Right ventricle myocardium inferior (tissue), 1 donor: ENCODE results near the gene SFT2D3. TPM values are rescaled to one million over a fixed set of nuclear protein-coding genes. Genes with fewer than 3 reads are reported as not detected.
"Not testable (repeated sequence)": the region's sequence is repeated elsewhere in the genome, so short reads cannot be mapped to it uniquely, and the experiment has no call there.

ENCODE experiments used
- ATAC-seq: fragments of 200-7000 bp; cut with Tn5 transposase; one replicate; pipeline ENCODE4 v1.9.1; 2020; ENCODE audit warnings: mild to moderate bottlenecking, moderate library complexity
- DNase-seq: peaks from one replicate; pipeline ENCODE4 v3.0.0; 2021; ENCODE audit errors: missing footprints
- intact Hi-C: fragments of 100-400 bp; cut with DNase I; formaldehyde crosslinking; loops from one replicate; pipeline ENCODE4 v1.11.0; 2022
- total RNA-seq: library from RNA; stranded (reverse); fragmentation: NEBNext Ultra II Directional; extraction: Animal tissue kit (Norgen Biotek cat#: 25700); gene quantifications from one replicate; pipeline ENCODE4 v1.2.1, GENCODE V29; 2021
- donor health status: DM: no; HTN: yes; CAD: no; lungs with severe emphysema.

SFT2D3 gene
- total RNA-seq, 1 donor from 2014 or later = 3.1 TPM

- DNase-seq = no peak
- no peak for ATAC-seq
- intact Hi-C loops = loop anchor here (5.0 kb wide), 1 partner anchor 91 kb away; the partner anchor contains the start of gene WDR33
These were observed 20.1 kb downstream of the SFT2D3 start for GRCh38 chr2:127721311-127721977.

DNA sequence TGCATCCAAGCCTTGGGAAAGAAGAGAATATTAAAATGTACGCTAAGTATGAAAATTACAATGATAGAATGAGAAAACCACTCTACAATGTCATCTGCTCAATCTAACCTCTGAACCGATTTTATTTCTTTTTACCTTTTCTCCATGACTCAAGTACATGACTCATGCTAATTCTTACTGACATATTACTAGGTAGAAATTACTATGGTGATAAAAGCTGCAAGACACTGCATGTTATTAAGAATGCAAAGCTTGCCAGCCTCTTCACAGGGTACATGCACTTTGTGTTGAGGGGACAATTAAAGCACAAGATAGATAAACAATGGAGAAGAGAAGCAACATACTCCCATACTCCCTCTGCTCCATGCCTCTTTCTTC, 20.7 kb downstream of the SFT2D3 start:
- ATAC-seq (peak; percentile 36), DNase-seq (no peak)
- intact Hi-C loops = loop anchor here (5.0 kb wide), 1 partner anchor 90 kb away; the partner anchor contains the start of gene WDR33

DNA sequence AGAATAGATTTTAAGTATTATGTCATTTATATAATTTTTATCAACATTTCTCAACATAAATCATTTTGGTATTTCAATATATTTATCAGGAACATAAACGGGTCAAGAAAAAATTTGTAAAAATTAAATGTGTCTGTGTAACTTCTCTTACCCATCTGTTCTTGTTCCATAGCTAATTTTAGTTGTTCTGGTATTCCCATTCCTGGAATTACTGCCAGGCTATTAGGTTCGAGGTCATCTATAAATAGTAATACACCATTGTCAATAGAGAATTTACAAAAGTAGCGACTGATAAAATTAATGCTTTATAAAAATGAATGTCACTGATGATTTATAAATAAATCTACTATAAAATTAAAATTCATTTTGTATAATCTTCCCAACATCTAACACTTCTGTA, 21.5 kb downstream of the SFT2D3 start:
- DNase-seq = no peak
- intact Hi-C loops = loop anchor here (5.0 kb wide), 1 partner anchor 89 kb away; the partner anchor contains the start of gene WDR33
- ATAC-seq = peak; percentile 51

- no peak for ATAC-seq
- intact Hi-C loops = no loop called here
- no peak for DNase-seq
These were observed 25.0 kb downstream of the SFT2D3 start for GRCh38 chr2:127726158-127726880.

GRCh38 chr2:127733113-127733815, 32.0 kb downstream of the SFT2D3 start:
- intact Hi-C loops = no loop called here
- peak; percentile 27 for ATAC-seq

DNA sequence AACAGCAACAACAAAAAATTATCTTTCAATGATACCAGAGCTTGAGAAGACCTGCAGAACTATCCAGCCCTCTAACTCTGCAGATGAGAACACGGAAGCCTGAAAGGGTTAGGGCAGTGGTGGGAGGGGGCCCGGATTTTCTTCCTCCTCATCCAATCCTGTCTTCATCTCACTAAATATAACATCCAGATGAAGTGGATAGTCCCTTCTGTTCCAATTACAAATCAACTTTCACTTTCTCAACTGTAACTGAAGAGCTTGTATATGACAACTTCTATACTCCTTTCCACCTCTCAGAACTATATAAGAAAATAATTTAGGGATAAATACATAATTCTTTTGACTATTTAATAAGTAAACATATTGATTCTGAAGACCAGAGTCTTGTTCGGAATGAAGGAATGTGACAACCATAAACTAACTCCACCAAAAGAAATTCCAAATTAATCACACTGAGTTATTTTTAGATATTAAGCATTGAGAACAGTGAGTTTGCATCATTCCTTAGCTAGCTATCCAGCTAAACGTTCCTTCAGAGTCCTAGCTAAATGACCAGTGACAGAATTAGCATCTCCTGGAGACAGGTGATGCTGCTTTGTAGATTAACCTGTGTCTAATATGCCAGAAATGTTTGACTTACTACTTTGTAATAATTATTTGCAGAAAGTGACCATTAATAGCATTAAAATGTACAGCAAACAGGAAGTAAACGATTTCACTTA, 32.7 kb downstream of the SFT2D3 start:
- ATAC-seq (peak; percentile 49), DNase-seq (no peak)
- intact Hi-C loops = no loop called here

More at GRCh38 chr2:127733113-127733815, 32.0 kb downstream of the SFT2D3 start:
- no peak for DNase-seq

DNA sequence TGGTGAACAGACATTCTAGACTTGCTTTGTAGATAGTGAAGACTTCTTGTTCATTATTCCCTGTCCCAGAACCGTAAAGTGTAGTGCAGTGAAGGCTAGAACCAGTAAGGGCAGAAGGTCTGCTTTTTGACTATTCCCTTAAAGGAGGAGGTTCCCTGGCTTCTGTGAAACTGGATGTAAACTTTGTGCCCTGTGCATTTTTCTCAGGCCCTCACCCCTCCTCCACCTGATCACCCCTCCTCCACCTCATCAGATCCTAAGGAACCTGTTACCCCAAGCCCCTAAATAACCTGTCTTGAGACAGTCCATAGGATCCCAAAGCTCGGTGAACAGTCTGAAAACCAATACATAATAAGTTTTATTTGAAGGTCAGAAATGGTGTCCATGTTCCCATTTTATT, 33.7 kb downstream of the SFT2D3 start:
- no peak for ATAC-seq
- DNase-seq = no peak
- intact Hi-C loops = no loop called here

DNA sequence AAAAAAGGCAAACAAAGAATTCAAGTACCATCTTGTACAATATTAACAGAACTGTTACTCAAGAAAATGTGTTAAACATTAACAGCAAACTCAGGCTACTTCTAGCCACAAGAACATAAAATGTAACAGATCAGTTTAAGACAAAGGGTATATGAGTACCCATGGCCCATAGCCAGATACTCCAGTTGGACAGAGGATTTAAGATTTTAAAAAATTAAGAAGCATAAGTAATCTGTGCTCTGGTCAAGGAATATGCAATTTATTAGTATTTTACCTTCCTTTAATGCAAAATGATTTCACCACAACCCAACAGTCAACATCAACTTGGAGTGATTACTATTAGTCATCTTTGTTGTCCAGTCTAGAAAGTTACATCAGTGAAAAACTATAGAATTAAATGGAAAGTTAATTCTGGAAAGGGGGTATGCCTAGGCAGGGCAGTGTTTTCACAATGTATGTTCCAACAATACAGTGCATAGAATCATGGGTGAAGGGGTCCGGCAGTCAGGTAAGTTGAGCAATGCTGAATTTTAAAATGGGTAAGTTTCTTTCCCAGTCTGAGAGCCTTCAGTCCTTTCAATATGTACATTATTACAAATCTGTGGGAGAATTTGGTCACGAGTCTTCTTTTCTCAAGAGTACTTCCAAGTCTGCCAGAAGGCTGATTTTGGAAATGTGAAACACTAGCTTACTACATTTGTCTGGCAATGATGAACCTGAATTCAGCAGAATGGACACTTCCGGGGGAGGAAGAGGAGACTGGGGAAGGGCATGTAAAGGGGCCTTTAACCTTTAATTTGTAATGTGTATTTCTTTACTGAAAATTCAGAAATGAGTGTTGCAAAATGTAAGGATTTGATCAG, 34.5 kb downstream of the SFT2D3 start:
- intact Hi-C loops = no loop called here
- DNase-seq (no peak), ATAC-seq (no peak)

DNA sequence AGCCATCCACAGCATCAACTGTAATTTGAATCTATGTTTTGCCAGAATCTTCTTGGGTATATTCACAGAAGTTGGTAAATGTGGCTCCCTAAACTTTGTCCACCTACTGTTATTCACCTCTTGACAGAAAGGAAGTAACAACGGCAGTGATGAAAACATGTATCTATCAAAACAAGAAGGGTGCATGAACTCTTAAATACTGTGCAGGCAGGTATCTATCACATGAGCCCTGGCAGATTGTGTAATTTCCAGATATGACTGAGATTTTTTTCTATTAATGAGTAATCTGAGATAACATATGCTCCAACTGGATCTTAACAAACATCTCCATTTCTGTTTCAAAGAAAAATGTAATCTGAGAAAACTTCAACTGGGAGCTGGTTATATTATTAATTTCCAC, 36.6 kb downstream of the SFT2D3 start:
- intact Hi-C loops = no loop called here
- DNase-seq = no peak
- no peak for ATAC-seq

DNA sequence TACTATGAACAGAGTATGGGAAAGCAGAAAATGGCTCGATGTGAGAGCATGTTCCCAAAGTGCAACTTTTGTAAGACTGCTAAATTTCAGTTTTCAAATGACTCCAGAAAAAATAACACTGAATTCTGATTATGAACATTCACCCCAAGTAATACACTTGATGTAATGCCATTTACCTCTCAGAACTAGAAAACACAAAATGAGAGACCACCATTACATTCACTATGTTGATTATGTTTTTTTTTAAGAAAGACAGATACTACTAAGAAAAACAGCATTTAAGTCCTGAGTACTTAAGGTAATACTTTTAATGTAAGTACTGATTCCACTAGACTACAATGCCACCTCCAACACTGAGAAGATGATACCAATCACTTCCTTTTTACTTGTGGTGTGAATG, 38.5 kb downstream of the SFT2D3 start:
- no peak for DNase-seq

DNA sequence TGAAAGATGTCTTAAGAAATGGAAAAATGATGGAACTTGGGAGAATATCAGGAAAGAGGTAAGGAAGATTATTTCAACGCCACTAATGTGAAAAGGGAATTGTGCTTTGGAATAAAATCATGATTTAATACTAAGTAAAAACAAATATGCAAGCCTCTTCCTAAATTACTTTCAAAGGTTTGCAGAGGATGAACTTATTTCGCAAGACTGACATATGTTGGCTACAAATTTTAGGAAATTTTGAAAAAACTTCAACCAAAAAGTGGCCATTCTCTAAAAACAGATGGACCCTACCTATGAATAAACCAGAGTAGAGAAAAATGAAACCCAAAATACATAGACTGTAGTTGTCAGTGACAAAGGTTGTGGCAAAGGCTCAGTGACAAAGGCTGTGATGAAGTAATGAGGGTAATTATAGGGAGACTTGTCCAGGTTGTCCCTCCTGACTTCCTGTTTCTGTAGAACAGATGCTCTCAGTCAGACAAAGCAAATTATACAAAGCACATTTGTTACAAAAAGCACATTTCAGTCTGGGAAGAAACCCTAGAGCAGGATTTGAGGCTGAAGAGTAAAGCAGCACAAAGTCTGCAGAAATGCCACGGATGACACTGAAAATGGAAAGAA, 39.5 kb downstream of the SFT2D3 start:
- ATAC-seq (no peak), DNase-seq (no peak)
- intact Hi-C loops = no loop called here

More for the DNA sequence above, 38.5 kb downstream of the SFT2D3 start:
- no peak for ATAC-seq
- intact Hi-C loops = no loop called here

- intact Hi-C loops = no loop called here
- ATAC-seq (no peak), DNase-seq (no peak)
These were observed 42.3 kb downstream of the SFT2D3 start for GRCh38 chr2:127743477-127744026.

- intact Hi-C loops = no loop called here
- DNase-seq (no peak), ATAC-seq (no peak)
These were observed 46.3 kb downstream of the SFT2D3 start for GRCh38 chr2:127747621-127748020.

GRCh38 chr2:127749537-127749936, 48.2 kb downstream of the SFT2D3 start:
- intact Hi-C loops, DNase-seq, ATAC-seq: not testable (repeated sequence)

DNA sequence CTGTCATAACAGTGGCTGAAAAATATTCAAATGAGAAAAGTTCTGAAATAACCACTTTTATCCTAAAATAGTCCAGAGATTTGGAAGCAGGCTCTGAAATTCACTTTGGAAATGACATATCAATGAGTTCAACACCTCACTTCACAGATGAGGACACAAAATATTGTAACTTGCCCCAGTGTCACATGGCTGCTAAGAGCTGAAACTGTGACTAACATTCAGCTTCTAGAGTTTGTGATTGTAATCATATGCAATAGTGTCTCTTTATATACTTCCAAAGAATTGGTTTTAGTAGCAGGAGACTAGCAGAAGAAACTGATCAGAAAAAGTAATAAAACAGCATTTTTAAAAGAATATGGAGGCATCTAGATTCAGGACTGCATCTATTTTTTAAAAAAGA, 52.1 kb downstream of the SFT2D3 start:
- intact Hi-C loops = no loop called here
- ATAC-seq (no peak), DNase-seq (no peak)

DNA sequence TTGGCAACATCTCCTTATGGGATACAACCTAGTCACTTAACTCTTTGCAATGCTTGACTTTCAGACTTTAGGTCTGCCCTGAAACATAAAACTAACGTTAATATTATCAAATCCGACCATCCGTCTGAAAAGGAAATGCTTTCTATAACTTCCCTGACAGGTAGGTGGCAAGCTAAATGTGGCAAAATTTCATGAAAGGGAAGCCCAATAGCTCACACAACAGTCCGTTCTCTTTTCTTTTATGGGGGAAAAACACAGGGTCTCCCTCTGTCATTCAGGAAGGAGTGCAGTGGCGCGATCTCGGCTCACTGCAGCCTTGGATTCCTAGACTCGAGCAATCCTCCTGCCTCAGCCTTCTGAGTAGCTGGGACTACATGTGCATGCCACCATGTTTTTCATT, 52.9 kb downstream of the SFT2D3 start:
- no peak for ATAC-seq
- DNase-seq = no peak
- intact Hi-C loops = no loop called here
